ENCODE measurements around the gene CCL16.
A peak's percentile ranks its signal among the peaks of the same experiment; 100 is the strongest.

Gene CCL16

DNA sequence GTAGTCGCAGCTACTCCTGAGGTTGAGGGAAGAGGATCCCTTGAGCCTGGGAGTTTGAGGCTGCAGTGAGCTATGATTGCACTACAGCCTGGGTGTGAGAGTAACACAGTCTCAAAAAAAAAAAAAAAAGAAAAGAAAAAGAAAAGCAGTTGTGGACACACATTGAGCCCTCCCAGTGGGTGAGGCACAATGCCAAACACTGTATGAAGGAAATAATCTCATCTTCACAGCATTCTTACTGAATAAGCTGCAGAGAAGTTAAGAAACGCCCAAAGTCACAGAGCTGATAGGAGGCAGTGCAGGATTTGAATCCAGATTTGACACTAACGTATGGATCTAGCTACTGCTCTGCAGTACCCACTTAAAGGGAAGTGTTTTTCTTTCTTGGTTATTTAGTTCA, 31.9 kb downstream of the CCL16 start:
- H3K4me2 ChIP-seq (ENCODE audit: insufficient read depth, low read length) = no peak overlapping the region
- ATAC-seq (ENCODE audit: insufficient read depth, low read depth) = no peak
- TF ChIP-seq CTCF (IDR thresholded peaks at IDR 0.05; ENCODE audit: borderline replicate concordance, extremely low read depth, low read length, poor library complexity, severe bottlenecking) (no peak), EZH2 (IDR thresholded peaks at IDR 0.05; ENCODE audit: borderline replicate concordance, low read depth, low read length, severe bottlenecking) (no peak)

DNA sequence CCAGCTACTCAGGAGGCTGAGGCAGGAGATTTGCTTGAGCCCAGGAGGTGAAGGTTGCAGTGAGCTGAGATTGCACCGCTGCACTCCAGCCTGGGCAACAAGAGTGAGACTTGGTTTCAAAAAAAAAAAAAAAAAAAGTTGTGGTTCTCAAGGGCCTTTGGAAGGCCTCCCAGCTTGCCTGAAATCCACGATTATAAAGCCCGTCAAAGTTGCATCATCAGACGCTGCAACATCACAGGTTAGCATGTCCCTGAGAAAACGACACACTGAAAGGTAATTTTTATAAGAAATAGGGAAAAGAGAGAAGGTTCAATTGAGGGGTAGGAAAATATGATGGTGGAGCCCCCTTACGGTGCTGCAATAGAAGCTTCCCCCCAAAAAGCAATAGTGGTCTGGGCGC, 33.2 kb downstream of the CCL16 start:
- no peak overlapping the region for H3K4me2 ChIP-seq (ENCODE audit: insufficient read depth, low read length)
- H3K9me3 ChIP-seq (ENCODE audit: insufficient read depth, low read length, severe bottlenecking) = no peaks in the 10 kb centered on the region
- no peak for TF ChIP-seq EZH2 (IDR thresholded peaks at IDR 0.05; ENCODE audit: borderline replicate concordance, low read depth, low read length, severe bottlenecking)
- no peak for TF ChIP-seq CTCF (IDR thresholded peaks at IDR 0.05; ENCODE audit: borderline replicate concordance, extremely low read depth, low read length, poor library complexity, severe bottlenecking)

More for the DNA sequence above, 31.9 kb downstream of the CCL16 start:
- Histone ChIP-seq H3K27ac (ENCODE audit: low read length) (no peak overlapping the region), H3K4me1 (ENCODE audit: insufficient read depth, low read length) (peaks cover 7% of the 10 kb centered on the region; the same call in 1 of the 2 replicates), H4K20me1 (ENCODE audit: insufficient read depth, low read length) (no peaks in the 10 kb centered on the region), H3K27me3 (ENCODE audit: insufficient read depth, low read length, poor library complexity) (peaks cover 5% of the 10 kb centered on the region), H3K79me2 (ENCODE audit: insufficient read depth, low read length) (no peaks in the 10 kb centered on the region), H3K9me3 (ENCODE audit: insufficient read depth, low read length, severe bottlenecking) (no peaks in the 10 kb centered on the region), H3K4me3 (ENCODE audit: low read depth in 1 of 2, low read length in 2 of 2) (no peak overlapping the region), H3K36me3 (ENCODE audit: insufficient read depth, low read length) (no peaks in the 10 kb centered on the region), H3K9ac (ENCODE audit: low read depth, low read length) (no peak overlapping the region), H2AFZ (ENCODE audit: low read depth, low read length) (no peak overlapping the region)
- no peak for DNase-seq

GRCh38 chr17:35947156-35947585, 34.1 kb downstream of the CCL16 start:
- no peaks in the 10 kb centered on the region for H3K79me2 ChIP-seq (ENCODE audit: insufficient read depth, low read length)
- H3K9ac ChIP-seq (ENCODE audit: low read depth, low read length) = no peak overlapping the region
- no peak overlapping the region for H2AFZ ChIP-seq (ENCODE audit: low read depth, low read length)

More for the DNA sequence above, 33.2 kb downstream of the CCL16 start:
- Histone ChIP-seq H4K20me1 (ENCODE audit: insufficient read depth, low read length) (no peaks in the 10 kb centered on the region), H3K79me2 (ENCODE audit: insufficient read depth, low read length) (no peaks in the 10 kb centered on the region), H3K36me3 (ENCODE audit: insufficient read depth, low read length) (no peaks in the 10 kb centered on the region), H3K9ac (ENCODE audit: low read depth, low read length) (no peak overlapping the region), H3K27ac (ENCODE audit: low read length) (no peak overlapping the region), H2AFZ (ENCODE audit: low read depth, low read length) (no peak overlapping the region), H3K4me3 (ENCODE audit: low read depth in 1 of 2, low read length in 2 of 2) (no peak overlapping the region), H3K27me3 (ENCODE audit: insufficient read depth, low read length, poor library complexity) (peaks cover 5% of the 10 kb centered on the region), H3K4me1 (ENCODE audit: insufficient read depth, low read length) (peaks cover 7% of the 10 kb centered on the region; the same call in 1 of the 2 replicates)
- DNase-seq = no peak
- ATAC-seq (ENCODE audit: insufficient read depth, low read depth) = no peak

More at GRCh38 chr17:35947156-35947585, 34.1 kb downstream of the CCL16 start:
- ATAC-seq (ENCODE audit: insufficient read depth, low read depth) = peak; percentile 87
- no peaks in the 10 kb centered on the region for H4K20me1 ChIP-seq (ENCODE audit: insufficient read depth, low read length)
- no peaks in the 10 kb centered on the region for H3K9me3 ChIP-seq (ENCODE audit: insufficient read depth, low read length, severe bottlenecking)
- H3K27ac ChIP-seq (ENCODE audit: low read length) = no peak overlapping the region
- H3K27me3 ChIP-seq (ENCODE audit: insufficient read depth, low read length, poor library complexity) = peaks cover 5% of the 10 kb centered on the region
- TF ChIP-seq CTCF (IDR thresholded peaks at IDR 0.05; ENCODE audit: borderline replicate concordance, extremely low read depth, low read length, poor library complexity, severe bottlenecking) (peak; percentile 83), EZH2 (IDR thresholded peaks at IDR 0.05; ENCODE audit: borderline replicate concordance, low read depth, low read length, severe bottlenecking) (no peak)
- H3K36me3 ChIP-seq (ENCODE audit: insufficient read depth, low read length) = no peaks in the 10 kb centered on the region
- DNase-seq = peak; percentile 67
- H3K4me2 ChIP-seq (ENCODE audit: insufficient read depth, low read length) = no peak overlapping the region
- peaks cover 7% of the 10 kb centered on the region; the same call in 1 of the 2 replicates for H3K4me1 ChIP-seq (ENCODE audit: insufficient read depth, low read length)
- no peak overlapping the region for H3K4me3 ChIP-seq (ENCODE audit: low read depth in 1 of 2, low read length in 2 of 2)

All from DND-41 (cell line).